ENCODE data around the gene NTN1. TPM values are rescaled to one million over a fixed set of nuclear protein-coding genes. Genes with fewer than 3 reads are reported as not detected.

The NTN1 gene
- total RNA-seq, 1 experiment from 2014 or later, result 1.2 TPM

- no peak overlapping the region for H3K4ac ChIP-seq (ENCODE audit: low read depth, low read length)
- no peak overlapping the region for H2BK20ac ChIP-seq (ENCODE audit: low read depth, low read length, poor library complexity, severe bottlenecking)
- H3K23me2 ChIP-seq (ENCODE audit: insufficient read length, low read depth, low read length, poor library complexity, severe bottlenecking), result no peaks in the 10 kb centered on the region
- H4K91ac ChIP-seq (ENCODE audit: insufficient read length, low read depth, low read length), result no peak overlapping the region
- no peaks in the 10 kb centered on the region for H3K4me1 ChIP-seq (ENCODE audit: insufficient read depth, low read length)
- H3K4me3 Mint-ChIP-seq, result no peak overlapping the region
- no peaks in the 10 kb centered on the region for H4K20me1 ChIP-seq (ENCODE audit: control insufficient read depth, insufficient read depth, insufficient read length)
- no peaks in the 10 kb centered on the region for H3K9me3 ChIP-seq (ENCODE audit: control insufficient read depth, low read depth, low read length)
- H3K9ac ChIP-seq (ENCODE audit: extremely low read depth, insufficient read length, low read length), result no peak overlapping the region
- peaks cover 13% of the 10 kb centered on the region for H3K27me3 Mint-ChIP-seq (ENCODE audit: low read depth)
- no peaks in the 10 kb centered on the region for H3K79me2 ChIP-seq (ENCODE audit: insufficient read depth, low read length)
- H3K27ac Mint-ChIP-seq, result no peak overlapping the region
- H3K4me1 Mint-ChIP-seq, result peaks cover 7 to 10% of the 10 kb centered on the region in 2 experiments
- H3K79me1 ChIP-seq (ENCODE audit: insufficient read depth, low read depth, low read length, poor library complexity, severe bottlenecking), result no peaks in the 10 kb centered on the region
- H2BK15ac ChIP-seq (ENCODE audit: low read depth, low read length), result no peak overlapping the region
- no peak overlapping the region for H3T11ph ChIP-seq (ENCODE audit: low read length)
- H2BK12ac ChIP-seq (ENCODE audit: insufficient read length, low read depth, low read length), result no peak overlapping the region
- H2AFZ ChIP-seq (ENCODE audit: low read length), result no peak overlapping the region
- H2AK5ac ChIP-seq (ENCODE audit: insufficient read length, low read length), result no peak overlapping the region
- H4K5ac ChIP-seq (ENCODE audit: insufficient read length, low read depth, low read length), result no peak overlapping the region
- H3K56ac ChIP-seq (ENCODE audit: insufficient read length, low read depth, low read length), result no peak overlapping the region
- H2BK5ac ChIP-seq (ENCODE audit: insufficient read length, low read length), result no peak overlapping the region
- H4K8ac ChIP-seq (replicated peaks; ENCODE audit: insufficient read length, low read depth, low read length), result no peak overlapping the region
- no peak overlapping the region for H3K23ac ChIP-seq (ENCODE audit: insufficient read length, low read depth, low read length)
- no peak overlapping the region for H3K27ac ChIP-seq (ENCODE audit: insufficient read length, low read depth, low read length)
- DNase-seq, result no peak
- TF ChIP-seq CTCF (conservative IDR thresholded peaks at IDR 0.05), result no peak
- no CpG with 5 or more reads among the region's 17 CpGs for WGBS (ENCODE audit: extremely low coverage, insufficient read length, low lambda C conversion rate)
- H3K36me3 Mint-ChIP-seq (ENCODE audit: insufficient read depth in 1 of 3, low read depth in 3 of 3), result no peaks in the 10 kb centered on the region
- H3K4me2 ChIP-seq (ENCODE audit: insufficient read depth, insufficient read length, low read length), result no peak overlapping the region
- no peak overlapping the region for H2BK120ac ChIP-seq (ENCODE audit: low read depth, low read length, poor library complexity, severe bottlenecking)
- no peaks in the 10 kb centered on the region for H3K9me3 Mint-ChIP-seq
- H3K18ac ChIP-seq (ENCODE audit: insufficient read length, low read depth, low read length), result no peak overlapping the region
- no peak overlapping the region for H3K14ac ChIP-seq (ENCODE audit: insufficient read depth, low read length)
- no peaks in the 10 kb centered on the region for H3K27me3 ChIP-seq (ENCODE audit: insufficient read depth, low read length)
Measured at GRCh38 chr17:9123594-9124553, 102.6 kb downstream of the NTN1 start.
